Upper lobe of left lung (tissue), 4 donors: ENCODE data around the gene ISCU.

Experiments
- EP300 ChIP-seq, 4 donors: sonication (generic); formaldehyde crosslinking; IDR thresholded peaks; one replicate each; pipeline ENCODE4 v1.5.1; 2017; ENCODE audit warnings: antibody characterized with exemption in 4 of 4, control low read depth in 2 of 4
- POLR2AphosphoS5 ChIP-seq, 2 donors: sonication (generic); formaldehyde crosslinking; IDR thresholded peaks; one replicate each; pipeline ENCODE4 v1.5.1; 2017; ENCODE audit warnings: antibody characterized with exemption in 2 of 2
- TF ChIP-seq, protein P1 (sequence below), 6 experiments: fragments of 450-650 bp in 4 of 6; fragments of 200-600 bp in 2 of 6; sonication (generic) in 2 of 6; IDR thresholded peaks; one replicate each; pipeline ENCODE4 v1.5.1; 2016 to 2019; ENCODE audit warnings: antibody characterized with exemption in 6 of 6

DNA sequence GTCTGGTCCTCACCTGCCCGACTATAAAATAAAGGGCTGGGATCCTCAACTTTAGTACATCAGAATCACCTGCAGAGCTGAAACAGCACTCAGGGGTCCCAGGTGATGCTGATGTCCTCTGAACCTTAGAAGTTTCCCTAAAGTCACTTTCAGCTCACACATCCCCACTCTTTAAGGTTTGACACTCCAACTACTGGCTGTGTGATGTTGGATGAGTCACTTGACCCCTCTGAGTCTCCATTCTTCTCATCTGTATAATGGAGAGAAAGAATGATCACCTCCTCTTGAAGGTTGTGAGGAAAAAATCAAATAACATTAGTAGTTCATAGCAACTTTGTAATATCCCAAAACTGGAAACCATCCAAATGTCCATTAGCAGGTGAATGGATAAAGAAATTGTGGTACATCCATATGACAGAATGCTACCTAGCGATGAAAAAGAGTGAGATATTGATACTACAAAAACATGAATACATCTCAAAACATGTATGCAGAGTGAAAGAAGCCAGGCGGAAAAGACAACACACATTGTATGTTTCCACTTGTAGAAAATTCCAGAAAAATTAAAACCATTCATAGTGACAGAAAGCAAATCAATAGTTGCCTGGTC is 22.2 kb downstream of the ISCU start:
- TF ChIP-seq, protein P1, sequence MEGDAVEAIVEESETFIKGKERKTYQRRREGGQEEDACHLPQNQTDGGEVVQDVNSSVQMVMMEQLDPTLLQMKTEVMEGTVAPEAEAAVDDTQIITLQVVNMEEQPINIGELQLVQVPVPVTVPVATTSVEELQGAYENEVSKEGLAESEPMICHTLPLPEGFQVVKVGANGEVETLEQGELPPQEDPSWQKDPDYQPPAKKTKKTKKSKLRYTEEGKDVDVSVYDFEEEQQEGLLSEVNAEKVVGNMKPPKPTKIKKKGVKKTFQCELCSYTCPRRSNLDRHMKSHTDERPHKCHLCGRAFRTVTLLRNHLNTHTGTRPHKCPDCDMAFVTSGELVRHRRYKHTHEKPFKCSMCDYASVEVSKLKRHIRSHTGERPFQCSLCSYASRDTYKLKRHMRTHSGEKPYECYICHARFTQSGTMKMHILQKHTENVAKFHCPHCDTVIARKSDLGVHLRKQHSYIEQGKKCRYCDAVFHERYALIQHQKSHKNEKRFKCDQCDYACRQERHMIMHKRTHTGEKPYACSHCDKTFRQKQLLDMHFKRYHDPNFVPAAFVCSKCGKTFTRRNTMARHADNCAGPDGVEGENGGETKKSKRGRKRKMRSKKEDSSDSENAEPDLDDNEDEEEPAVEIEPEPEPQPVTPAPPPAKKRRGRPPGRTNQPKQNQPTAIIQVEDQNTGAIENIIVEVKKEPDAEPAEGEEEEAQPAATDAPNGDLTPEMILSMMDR (IDR thresholded peaks at IDR 0.05): no peak
- no peak for TF ChIP-seq EP300 (IDR thresholded peaks at IDR 0.05)
- TF ChIP-seq POLR2AphosphoS5 (IDR thresholded peaks at IDR 0.05): no peak
